DOHH2 (cell line): Measurements from ENCODE around the gene TMEM256.

ENCODE experiments used
- EZH2phosphoT487 ChIP-seq: fragments of 200-600 bp; sonication (generic); IDR thresholded peaks from 2 replicates; pipeline ENCODE4 v1.6.1; 2017; ENCODE audit warnings: borderline replicate concordance, mild to moderate bottlenecking, antibody characterized with exemption, low read length, moderate library complexity, mixed read lengths
- TF ChIP-seq, protein P1 (sequence below): fragments of 200-600 bp; sonication (generic); IDR thresholded peaks from one replicate; pipeline ENCODE4 v1.5.1; 2014; ENCODE audit warnings: antibody characterized with exemption, mild to moderate bottlenecking, low read depth, low read length; ENCODE audit not compliant: poor library complexity, severe bottlenecking

DNA sequence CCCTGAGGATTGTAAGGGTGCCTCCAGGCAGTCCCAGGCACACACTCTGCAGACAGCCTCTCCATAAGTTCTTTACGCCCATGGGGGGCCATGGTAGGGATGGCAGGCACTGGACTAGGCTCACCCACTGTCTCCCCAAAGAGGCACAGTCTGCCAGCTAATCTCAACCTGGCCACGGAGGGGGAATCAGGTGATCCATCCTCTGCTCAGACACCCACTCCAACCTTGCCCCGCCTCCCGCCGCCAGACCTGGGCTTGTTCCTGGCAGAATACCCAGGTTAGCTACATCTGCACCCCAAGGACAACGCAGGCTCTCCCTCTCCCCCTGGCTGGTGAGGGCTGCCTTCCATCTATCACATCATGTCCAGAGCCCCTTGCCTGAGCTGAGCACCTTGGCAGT, 5.0 kb upstream of the TMEM256 start:
- TF ChIP-seq, protein P1, sequence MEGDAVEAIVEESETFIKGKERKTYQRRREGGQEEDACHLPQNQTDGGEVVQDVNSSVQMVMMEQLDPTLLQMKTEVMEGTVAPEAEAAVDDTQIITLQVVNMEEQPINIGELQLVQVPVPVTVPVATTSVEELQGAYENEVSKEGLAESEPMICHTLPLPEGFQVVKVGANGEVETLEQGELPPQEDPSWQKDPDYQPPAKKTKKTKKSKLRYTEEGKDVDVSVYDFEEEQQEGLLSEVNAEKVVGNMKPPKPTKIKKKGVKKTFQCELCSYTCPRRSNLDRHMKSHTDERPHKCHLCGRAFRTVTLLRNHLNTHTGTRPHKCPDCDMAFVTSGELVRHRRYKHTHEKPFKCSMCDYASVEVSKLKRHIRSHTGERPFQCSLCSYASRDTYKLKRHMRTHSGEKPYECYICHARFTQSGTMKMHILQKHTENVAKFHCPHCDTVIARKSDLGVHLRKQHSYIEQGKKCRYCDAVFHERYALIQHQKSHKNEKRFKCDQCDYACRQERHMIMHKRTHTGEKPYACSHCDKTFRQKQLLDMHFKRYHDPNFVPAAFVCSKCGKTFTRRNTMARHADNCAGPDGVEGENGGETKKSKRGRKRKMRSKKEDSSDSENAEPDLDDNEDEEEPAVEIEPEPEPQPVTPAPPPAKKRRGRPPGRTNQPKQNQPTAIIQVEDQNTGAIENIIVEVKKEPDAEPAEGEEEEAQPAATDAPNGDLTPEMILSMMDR, result no peak
- TF ChIP-seq EZH2phosphoT487, result no peak
